PFSK-1 (cell line): Measurements from ENCODE around the gene CBL.

Experiments
- FOXP2 ChIP-seq: optimal IDR thresholded peaks from 2 replicates; pipeline ENCODE3; 2011; ENCODE audit warnings: borderline replicate concordance, control low read depth, inconsistent platforms; ENCODE audit not compliant: insufficient read depth; ENCODE audit errors: extremely low read length, extremely low read depth
- POLR2AphosphoS5 ChIP-seq: IDR thresholded peaks from 2 replicates; pipeline ENCODE4 v1.6.1; 2012; ENCODE audit warnings: low read depth, mild to moderate bottlenecking, control low read depth, low read length, moderate library complexity
- REST ChIP-seq, 2 experiments: IDR thresholded peaks; 2 replicates each; pipeline versions ENCODE4 v1.6.1 to v1.8.0; 2011 to 2012; ENCODE audit warnings: low read depth in 2 of 2, low read length in 2 of 2, control low read depth in 1 of 2, inconsistent platforms in 1 of 2, mild to moderate bottlenecking in 1 of 2, moderate library complexity in 1 of 2; ENCODE audit not compliant: insufficient read depth in 1 of 2
- SIN3A ChIP-seq: IDR thresholded peaks from 2 replicates; pipeline ENCODE4 v1.6.1; 2012; ENCODE audit warnings: mild to moderate bottlenecking, low read length, moderate library complexity, borderline replicate concordance; ENCODE audit not compliant: insufficient read depth
- TAF1 ChIP-seq: IDR thresholded peaks from 2 replicates; pipeline ENCODE4 v1.6.1; 2012; ENCODE audit warnings: low read length, control low read depth, borderline replicate concordance; ENCODE audit not compliant: insufficient read depth

Gene CBL

GRCh38 chr11:119185981-119186634, 20.0 kb upstream of the CBL start:
- no peak for TF ChIP-seq POLR2AphosphoS5
- no peak for TF ChIP-seq FOXP2
- TF ChIP-seq TAF1, result no peak
- no peak for TF ChIP-seq SIN3A
- no peak for TF ChIP-seq REST (IDR thresholded peaks at IDR 0.05; ENCODE audit: insufficient read depth in 1 of 2, low read depth in 2 of 2, low read length in 2 of 2)

GRCh38 chr11:119187123-119187892, 18.8 kb upstream of the CBL start:
- TF ChIP-seq FOXP2 (no peak), SIN3A (no peak), REST (IDR thresholded peaks at IDR 0.05; ENCODE audit: insufficient read depth in 1 of 2, low read depth in 2 of 2, low read length in 2 of 2) (no peak), POLR2AphosphoS5 (no peak), TAF1 (no peak)

GRCh38 chr11:119188067-119188466, 18.1 kb upstream of the CBL start:
- TF ChIP-seq SIN3A, result no peak
- TF ChIP-seq POLR2AphosphoS5, result no peak
- TF ChIP-seq TAF1, result no peak
- no peak for TF ChIP-seq FOXP2

GRCh38 chr11:119188887-119189286, 17.3 kb upstream of the CBL start:
- TF ChIP-seq SIN3A, result no peak
- TF ChIP-seq TAF1, result no peak
- TF ChIP-seq FOXP2, result no peak
- no peak for TF ChIP-seq REST (IDR thresholded peaks at IDR 0.05; ENCODE audit: insufficient read depth in 1 of 2, low read depth in 2 of 2, low read length in 2 of 2)
- no peak for TF ChIP-seq POLR2AphosphoS5

GRCh38 chr11:119189393-119189792, 16.7 kb upstream of the CBL start:
- TF ChIP-seq REST (IDR thresholded peaks at IDR 0.05; ENCODE audit: insufficient read depth in 1 of 2, low read depth in 2 of 2, low read length in 2 of 2), result no peak
- TF ChIP-seq FOXP2, result no peak
- TF ChIP-seq POLR2AphosphoS5, result no peak
- no peak for TF ChIP-seq SIN3A
- no peak for TF ChIP-seq TAF1
